D341Med (cell line): ENCODE results near the gene KCNJ14.

Experiments used
- DNase-seq: peaks from one replicate; pipeline ENCODE4 v3.0.0; 2012; ENCODE audit warnings: low spot score

The KCNJ14 gene

DNA sequence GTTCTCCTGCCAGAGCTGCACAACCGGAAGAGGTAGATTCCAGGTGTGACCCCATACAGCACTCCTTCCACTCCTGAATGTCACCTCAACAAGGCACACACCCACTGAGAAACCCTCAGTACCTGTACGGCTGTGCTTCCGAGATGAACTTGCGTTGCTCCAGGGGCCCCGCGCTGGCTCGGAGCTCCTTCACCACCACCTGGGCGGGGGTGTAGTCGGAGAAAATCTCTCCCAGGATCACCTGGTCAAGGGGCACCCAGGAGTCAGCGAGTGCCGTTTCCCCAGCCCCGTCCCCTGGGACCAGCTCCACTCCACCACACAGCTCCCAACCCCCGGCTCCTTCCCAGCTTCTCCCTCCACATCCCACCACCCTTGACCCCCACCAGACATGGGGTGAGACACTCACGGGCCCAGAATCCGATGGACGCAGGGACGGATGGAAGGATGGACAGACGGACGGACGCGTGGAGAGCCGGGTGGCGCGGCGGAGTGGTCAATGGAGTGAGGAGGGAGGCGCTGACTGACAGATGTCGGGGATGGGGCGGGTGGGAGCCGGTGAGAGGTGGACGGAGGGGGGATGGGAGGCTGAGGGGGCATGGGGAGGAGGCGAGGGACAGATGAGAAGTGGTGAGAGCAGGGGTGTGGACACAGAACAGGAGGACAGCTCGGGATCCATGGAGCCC, 53.5 kb downstream of the KCNJ14 start:
- no peak for DNase-seq

DNA sequence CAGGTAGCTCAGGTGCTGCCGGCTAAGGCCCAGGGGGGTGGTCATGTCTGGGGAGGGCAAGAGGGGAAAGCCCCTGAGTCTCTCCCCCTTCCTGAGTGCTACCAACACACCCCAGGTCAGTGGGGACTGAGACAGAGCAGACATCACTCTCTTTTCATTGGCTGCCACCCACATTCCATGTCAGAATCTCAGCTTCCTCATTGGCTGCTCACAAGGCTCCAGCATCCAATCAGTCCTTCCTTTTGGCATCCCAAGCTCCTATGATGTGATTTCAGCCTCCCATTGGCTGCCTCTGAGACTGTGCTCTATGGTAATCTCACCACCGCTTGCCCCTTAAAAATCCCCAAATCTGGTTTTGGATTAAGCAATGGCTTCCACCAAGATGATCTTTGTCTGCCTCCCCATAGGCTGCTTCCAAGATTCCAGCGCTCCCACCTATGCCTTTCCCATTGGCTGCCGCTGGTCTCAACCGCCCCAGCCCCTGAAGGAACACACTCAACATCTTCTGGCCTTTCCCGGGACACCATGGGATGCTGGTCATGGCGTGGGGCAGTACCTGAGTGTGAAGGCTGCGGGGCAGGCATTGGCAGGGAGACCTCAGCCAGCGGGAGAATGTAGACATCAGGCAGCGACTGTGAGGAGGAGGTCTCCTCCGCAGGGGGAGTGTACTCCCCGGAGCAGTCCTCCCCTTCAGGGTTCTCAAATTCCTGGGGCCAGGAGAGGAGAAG, 54.3 kb downstream of the KCNJ14 start:
- no peak for DNase-seq

DNA sequence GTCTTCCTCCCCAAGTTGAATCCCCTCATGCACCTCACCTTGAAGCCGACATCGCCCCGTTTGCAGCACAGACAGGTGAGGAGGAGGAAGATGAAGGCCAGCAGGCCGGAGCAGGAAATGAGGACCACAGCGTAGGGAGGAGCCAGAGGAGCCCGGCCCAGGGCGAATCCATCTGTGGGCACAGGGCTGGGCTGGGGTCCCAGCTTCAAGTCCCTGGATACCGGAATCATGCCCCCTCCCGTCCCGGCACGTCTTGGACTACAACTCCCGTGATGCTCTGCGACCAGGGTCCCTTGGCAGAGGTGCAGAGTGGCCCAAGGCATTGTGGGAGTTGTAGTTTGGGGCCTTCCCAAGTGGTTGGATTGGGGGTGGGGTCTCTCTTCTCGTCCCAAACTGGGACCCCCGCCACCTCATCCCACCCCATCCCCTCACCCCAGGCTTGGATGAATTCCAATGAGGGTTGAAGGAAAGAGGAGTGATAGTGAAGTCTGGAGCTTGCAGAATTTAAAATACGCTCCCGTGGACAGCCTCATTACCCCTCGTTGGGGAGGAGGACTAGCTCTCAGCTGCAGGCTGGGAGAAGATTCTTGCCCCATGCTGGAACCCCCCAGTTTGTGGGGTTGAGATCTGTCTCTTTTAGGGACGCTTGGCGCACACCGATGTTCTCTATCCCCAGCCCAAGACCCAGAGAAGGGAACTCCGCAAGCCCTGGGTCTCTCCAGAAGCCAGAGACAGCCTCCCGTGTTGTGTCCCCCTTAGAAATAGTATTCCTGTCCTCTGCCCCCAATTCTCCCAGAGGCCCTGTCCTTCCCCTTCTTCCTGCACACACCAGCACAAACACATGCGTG, 55.3 kb downstream of the KCNJ14 start:
- peak; percentile 77 for DNase-seq

DNA sequence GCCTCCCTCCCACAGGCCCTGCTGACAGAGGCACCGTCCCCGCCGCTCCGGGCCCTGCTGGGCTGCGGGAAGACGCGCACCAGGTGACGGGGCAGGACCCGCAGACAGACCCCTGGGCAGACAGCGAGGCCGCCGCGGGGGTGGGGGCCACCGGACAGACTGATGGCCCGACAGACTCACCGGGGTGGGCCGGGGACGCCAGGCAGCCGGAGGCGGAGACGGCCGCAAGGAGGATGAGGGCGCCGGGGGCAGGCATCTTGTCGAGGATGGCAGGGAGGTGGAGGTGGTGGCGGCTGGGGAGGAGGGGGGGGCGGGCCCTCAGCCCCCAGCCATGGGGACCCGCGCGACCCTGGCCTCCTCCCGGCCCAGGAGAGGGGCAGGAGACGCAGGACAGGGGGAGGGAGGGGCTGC, 56.0 kb downstream of the KCNJ14 start:
- no peak for DNase-seq

DNA sequence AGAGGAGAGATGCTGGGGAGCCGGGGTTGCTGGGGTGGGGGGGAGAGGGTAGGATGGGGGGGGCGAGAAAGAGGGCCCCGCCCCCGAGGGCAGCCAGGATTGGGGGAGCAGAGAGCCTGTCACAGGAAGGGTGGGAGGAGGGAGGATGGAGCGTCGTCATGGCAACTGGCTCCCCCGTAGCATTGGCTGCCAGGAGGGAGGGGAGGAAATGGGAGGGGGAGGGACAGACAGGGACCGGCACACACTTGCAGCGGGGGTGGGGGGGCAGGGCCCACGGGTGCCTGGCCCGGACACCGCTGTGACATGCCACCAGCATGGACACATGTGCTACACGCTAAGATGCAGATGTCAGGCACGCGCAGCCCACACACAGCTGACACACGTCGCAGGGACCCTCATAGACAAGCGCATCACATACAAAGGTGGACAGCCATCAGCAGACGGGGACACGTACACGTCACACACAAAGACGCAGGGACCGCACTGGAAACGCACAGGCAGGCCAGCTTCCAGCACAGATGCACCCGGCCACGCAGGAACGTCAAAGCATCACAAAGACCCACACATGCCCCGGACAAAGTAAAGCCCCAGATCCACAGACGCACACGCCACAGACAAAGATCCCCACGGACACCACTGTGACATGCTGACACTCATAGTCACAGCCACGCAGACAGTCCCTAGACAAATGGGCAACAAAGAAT, 56.6 kb downstream of the KCNJ14 start, which contains the start of gene LMTK3:
Gene LMTK3 (minus strand): TSS at position 36 of the 704 bp plus-strand sequence. CDS start 259 bp downstream, outside the sequence.
- DNase-seq = peak; percentile 70

DNA sequence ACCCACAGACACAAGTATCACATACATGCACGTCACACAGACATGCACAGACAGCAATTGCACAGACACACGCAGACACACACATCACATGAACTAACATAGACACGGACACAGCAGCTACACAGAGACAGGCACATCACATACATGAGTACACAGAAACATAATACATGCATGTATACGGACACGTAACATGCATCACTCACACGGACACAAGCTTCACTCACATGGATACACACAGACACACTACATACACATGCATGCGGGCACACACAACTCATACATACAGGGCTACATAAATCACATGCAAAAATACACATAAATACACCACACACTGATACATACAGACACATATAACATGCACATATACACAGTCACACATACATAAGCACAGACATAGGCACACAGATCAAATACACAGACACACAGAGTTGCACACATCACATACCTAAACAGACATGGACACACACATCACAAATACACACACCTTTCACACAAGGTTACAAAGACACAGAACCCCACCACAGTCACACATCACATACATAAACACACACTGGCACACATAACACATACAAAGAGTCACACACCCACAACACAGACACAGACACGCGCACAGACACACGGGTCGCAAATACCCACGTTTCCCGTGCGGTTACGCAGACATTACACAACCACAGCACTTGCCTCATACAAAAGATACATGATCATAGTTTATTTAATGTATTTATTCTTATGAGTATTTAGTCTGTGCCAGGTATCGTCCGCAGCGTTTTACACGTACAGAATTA, 57.3 kb downstream of the KCNJ14 start:
- no peak for DNase-seq

DNA sequence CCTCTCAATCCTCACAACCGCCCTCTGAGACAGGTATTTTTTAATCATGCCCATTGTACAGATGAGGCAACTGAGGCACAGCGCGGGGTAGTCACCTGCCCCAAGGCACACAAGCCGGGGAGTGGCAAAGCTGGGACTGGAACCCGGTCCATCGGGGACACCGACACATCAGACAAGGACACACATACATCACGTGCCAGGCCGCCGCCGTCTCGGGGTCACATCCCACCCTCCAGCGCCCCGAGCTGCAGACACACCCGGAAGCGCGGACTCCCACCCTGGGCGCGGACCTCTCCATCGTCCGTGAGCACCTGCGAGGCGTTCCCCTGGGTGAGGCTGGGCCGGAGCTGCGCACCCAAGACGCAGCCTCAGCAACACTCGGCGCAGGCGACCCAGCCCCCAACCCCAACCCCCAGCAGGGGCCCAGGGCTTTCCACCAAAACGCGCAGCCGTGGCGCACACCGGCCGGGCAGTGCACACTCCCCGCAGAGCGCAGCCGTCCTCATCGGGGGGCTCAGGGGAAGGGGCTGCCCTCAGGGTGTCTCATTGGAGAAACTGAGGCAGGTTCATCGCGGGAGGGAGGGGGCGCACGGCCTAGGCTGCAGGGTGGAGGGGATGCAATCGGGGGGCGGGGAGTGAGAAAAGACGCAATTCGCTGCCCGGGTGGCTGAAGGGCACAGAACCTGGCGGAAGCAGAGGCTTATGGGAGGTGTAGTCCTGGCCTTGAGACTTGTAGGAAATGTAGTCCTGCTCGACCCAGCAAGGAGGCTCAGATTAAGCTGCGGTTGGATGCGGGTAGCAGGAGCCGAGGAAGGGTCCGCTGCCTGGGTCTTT, 58.1 kb downstream of the KCNJ14 start:
- DNase-seq = peak; percentile 89

DNA sequence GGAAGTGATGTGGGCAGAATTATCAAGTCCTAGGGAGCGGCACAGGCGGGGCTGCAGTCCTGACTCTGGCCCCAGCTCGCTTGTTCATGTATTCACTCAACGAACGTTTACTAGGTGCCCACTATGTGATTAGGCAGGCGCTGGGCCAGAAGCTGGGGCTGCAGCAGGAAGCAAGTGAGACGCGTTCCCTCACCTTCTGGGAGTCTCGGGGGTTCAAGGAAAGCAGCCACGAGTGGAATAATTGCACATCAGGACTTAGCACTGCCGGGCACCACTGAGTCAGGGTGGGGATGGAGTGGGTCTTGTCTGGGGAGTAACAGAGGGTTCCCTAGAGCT, 58.7 kb downstream of the KCNJ14 start:
- no peak for DNase-seq

DNA sequence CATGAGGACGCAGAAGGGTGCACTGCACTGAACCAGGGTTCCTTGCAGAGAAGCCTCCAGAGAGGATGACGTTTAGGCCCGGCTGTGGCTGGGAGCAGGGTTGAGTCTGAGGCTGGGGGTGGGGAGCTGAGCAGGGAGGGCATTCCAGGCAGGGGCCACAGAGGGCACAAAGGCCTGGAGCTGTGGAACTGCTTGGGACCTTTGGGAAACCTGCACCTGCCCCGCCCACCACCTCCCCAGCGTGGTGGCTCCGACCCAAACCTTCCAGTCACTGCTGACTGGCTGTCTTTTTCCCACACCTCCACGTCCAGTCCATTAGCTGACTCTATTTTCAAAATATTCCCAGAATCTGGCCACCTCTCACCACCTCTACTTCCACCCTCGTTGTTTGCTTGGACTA, 61.2 kb downstream of the KCNJ14 start:
- no peak for DNase-seq
